Measurements from ENCODE around the gene NME4. TPM values are rescaled to one million over a fixed set of nuclear protein-coding genes. Genes with fewer than 3 reads are reported as not detected.
"Not testable (repeated sequence)": the region's sequence is repeated elsewhere in the genome, so short reads cannot be mapped to it uniquely, and the experiment has no call there.

Gene NME4
- total RNA-seq (2014; rRNA removed; shearing (Covaris generic)), result 35.6 and 39.9 TPM in 2 replicates

GRCh38 chr16:397135-397661 lies at the start of gene NME4:
Gene NME4 (plus strand): TSS chr16:397199. CDS start chr16:397223, 24 bp downstream.
- DNase-seq (ENCODE audit: low read depth), result peak; percentile 36

GRCh38 chr16:347203-347602 lies 49.8 kb upstream of the NME4 start:
- DNase-seq (ENCODE audit: low read depth), result no peak

GRCh38 chr16:348495-348894 lies 48.5 kb upstream of the NME4 start:
- not testable (repeated sequence) for DNase-seq (ENCODE audit: low read depth)

DNA sequence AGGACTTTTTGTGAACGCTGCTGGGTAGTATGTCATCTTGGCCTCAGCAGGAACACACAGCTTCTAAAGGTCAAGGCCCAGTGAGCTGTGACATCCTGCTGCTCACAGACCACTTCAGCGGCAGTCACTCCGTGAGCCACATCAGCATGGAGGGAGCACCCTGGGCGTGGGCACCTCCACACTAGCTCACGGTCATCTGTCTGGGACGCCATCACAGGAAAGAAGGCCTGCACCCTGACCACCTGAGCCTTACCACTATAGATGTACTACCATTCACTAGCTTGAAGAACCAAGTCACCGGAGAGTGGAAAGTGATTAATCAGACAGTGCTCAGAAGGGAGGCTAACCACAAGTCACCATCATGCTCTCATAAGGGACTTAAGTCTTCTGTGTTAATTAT lies 47.8 kb upstream of the NME4 start:
- no peak for DNase-seq (ENCODE audit: low read depth)

DNA sequence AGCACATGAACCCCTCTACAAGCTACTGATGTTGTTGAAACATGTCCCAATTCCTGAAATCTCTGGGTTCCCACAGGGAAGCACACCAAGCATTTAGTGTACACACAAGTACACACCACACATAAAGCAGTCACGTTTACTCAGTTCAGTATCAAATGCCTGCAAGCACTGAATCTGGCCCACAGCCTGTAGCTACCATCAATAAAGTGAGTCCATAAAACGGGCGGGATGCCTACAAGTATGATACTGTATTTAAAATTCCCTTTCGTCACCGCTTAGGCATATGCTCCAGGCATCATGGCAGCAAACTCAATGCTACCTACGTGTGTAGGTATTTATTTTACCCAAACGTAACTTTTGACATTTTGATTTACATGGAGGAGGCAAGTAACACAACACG lies 46.8 kb upstream of the NME4 start:
- no peak for DNase-seq (ENCODE audit: low read depth)

- DNase-seq (ENCODE audit: low read depth), result no peak
Measured at GRCh38 chr16:351804-352520, 45.0 kb upstream of the NME4 start.

- peak; percentile 95 for DNase-seq (ENCODE audit: low read depth)
Measured at GRCh38 chr16:352547-353403, 44.2 kb upstream of the NME4 start, which contains the start of gene AXIN1. Gene AXIN1 (minus strand): TSS chr16:352723. CDS start chr16:347025, 5,698 bp downstream.

DNA sequence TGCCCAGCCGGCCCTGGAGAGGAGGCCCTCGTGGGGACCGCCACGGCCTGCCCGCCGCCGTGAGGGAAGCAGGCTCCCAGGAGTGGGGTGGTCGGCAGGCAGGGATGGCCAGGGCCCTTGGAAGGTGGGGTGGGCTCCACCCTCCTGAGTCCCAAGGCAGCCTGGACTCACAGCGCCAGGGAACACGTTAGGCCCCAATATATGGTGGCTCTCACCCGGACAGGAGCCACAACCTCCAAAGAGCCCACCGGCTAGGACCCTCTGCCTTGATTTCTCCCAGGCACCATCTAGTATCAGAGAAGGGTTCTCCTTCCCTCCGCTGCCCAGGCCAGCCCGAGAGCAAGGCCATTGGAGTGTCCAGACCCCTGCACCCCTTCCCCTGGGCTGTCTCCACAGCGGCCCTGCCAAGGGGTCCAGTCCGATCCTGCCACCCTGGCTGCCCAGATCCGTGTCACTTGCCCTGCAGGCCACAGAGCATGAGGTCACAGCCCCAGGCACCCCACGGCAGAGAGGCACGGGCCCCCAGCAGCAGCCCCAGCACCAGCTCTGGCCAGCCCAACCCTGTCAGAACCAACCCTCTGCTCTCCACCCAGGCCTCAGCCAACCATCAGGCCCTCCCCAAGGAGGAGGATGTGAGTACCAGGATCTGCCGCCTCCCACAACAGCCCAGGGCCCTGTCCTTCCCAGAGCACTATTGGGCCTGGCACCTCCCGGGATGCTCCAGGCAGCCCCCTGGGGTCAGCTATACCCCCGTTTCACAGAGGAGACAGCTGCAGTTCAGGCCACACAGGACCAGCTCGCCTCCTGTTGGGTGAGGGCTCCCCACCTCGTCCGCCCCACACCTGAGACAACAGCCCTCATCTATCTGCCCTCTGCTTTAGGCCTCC lies 43.4 kb upstream of the NME4 start:
- DNase-seq (ENCODE audit: low read depth), result no peak

- DNase-seq (ENCODE audit: low read depth), result no peak
Measured at GRCh38 chr16:354291-354881, 42.6 kb upstream of the NME4 start.

DNA sequence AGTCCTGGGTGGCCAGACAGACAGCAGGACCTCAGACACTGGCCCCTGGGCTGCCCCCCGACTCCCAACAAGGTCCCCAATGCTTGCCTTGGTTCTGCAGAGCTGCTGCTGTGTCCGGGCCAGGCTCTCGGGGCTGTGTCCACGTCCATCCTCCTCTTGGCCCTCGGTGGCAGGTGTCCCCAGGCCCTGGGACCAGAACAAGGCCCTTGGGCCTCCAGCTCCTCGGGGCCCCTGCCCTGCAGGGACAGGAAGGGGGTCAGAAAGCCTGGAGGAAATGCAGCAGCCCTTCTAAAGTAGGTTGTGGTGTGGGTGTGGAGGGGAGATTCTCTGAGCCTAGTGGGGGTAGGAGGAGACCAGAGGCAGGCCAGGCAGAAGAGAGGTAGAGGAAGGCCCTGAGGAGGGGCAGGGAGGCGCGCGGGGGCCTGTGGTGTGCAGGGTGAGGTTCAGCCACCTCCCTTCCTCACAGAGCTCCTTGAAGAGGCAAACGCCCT lies 42.0 kb upstream of the NME4 start:
- no peak for DNase-seq (ENCODE audit: low read depth)

GRCh38 chr16:356741-357140 lies 40.3 kb upstream of the NME4 start:
- no peak for DNase-seq (ENCODE audit: low read depth)

DNA sequence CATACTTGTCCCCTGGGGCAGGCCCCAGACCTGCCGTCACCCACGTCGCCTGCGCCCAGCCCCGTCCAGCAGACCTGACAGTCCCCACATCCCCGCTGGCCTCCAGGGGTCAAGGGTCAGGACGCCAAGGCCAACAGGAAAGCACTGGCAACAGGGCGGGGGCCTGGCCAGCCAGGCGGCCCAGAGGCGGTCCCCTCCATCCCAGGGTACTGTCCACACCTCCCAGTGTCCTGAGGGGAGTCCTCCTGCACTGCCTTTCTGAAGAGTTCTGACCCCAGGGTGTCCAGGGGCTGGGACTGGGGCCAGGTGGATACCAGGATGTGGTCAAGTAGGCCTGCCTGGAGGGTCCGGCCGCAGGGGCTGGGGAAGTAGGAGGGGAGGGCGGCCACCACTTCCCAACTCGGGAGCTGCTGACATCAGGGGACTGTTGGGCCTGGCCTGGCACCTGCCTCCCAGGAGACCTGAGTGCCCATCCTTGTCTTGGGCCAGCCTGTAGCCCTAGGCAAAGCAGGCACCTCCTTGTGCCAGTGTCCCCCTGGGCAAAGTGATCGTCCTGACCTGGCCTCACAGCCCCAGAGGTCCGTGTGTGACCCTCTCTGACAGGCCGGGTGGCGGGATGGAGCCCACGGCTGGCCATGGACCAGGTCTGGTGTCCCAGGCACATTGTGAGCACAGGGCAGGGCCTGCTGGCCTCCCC lies 37.8 kb upstream of the NME4 start:
- no peak for DNase-seq (ENCODE audit: low read depth)

- no peak for DNase-seq (ENCODE audit: low read depth)
Measured at GRCh38 chr16:359871-360697, 36.9 kb upstream of the NME4 start.

DNA sequence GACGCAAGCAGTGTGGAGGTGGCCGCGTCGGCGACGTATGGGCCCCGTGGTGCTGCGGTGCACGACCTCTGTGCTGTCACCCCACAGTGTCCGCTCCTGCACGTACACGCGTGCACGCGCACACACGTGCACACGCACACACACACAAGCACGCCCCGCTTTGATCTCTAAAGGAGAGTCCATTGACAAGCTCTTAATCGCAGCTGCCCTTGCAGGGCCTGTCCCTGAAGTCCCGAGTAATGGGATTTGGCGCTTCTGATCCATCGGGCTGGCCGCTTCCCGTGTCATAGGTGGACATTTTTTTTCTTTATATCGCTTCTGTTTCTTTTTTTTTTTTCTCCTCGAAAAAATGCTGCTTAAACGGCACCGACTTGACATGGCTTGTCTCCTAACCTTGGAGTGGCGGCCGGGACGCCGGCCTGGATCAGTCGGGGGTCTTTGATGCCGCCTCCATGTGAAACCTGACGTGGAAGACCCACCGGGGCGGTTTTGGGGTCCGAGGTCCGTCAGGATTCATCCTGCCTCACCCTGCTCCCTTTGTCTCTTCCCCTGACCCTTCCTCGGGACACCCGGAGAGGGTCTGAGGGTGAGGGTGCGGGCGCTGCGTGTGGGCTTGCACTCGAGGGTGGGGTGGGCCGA lies 36.2 kb upstream of the NME4 start:
- DNase-seq (ENCODE audit: low read depth), result no peak

DNA sequence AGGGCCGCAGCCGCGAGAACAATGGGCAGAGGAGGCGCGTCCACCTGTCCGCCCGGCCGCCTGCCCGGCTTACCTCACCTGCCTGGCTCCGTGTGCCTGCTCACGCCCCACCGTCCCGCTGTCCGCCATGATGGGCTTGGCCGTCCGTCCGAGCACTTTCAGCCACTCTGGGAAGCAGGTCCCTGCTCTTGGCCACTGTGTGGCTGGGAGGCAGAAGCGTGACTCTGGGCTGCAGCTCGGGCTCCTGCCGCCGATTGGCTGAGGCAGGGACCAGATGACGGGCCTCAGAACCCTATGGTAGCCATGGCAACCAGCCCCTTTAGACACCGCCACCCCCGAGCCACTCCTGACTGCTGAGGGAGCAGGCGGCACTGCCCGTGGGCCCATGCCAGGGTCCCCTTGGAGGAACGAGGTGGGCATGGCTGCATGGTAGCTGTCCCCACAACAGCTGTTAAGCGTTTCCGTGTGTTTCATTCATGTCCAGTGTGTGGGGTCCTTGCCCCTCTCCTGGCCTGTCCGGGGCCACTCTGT lies 35.6 kb upstream of the NME4 start:
- DNase-seq (ENCODE audit: low read depth), result no peak

- DNase-seq (ENCODE audit: low read depth), result peak; percentile 86
Measured at GRCh38 chr16:361872-362701, 34.9 kb upstream of the NME4 start.

GRCh38 chr16:362702-362999 lies 34.3 kb upstream of the NME4 start:
- DNase-seq (ENCODE audit: low read depth), result not testable (repeated sequence)

Measured in Daoy (cell line).